Ascending aorta (tissue), 2 donors: ENCODE results near the gene ZC3H12D. TPM values are rescaled to one million over a fixed set of nuclear protein-coding genes. Genes with fewer than 3 reads are reported as not detected.

ENCODE experiments used
- DNase-seq, 2 donors: peaks; one replicate each; pipeline ENCODE4 v3.0.0-alpha.2; 2019; ENCODE audit warnings: low spot score in 2 of 2
- H3K27ac ChIP-seq, 2 donors: fragments of 200-600 bp; sonication (generic); one replicate each; pipeline ENCODE4 v1.5.1; 2016 to 2017; ENCODE audit warnings: mild to moderate bottlenecking in 1 of 2
- H3K27me3 ChIP-seq: fragments of 200-600 bp; sonication (generic); one replicate; pipeline ENCODE4 v1.5.1; 2017
- H3K36me3 ChIP-seq, 2 donors: fragments of 200-600 bp; sonication (generic); one replicate each; pipeline ENCODE4 v1.5.1; 2016
- H3K4me1 ChIP-seq, 2 donors: fragments of 200-600 bp; sonication (generic); one replicate each; pipeline ENCODE4 v1.5.1; 2016 to 2017; ENCODE audit warnings: mild to moderate bottlenecking in 1 of 2
- H3K4me3 ChIP-seq, 2 donors: fragments of 200-600 bp; sonication (generic); one replicate each; pipeline ENCODE4 v1.5.1; 2016 to 2017; ENCODE audit warnings: mild to moderate bottlenecking in 1 of 2
- H3K9me3 ChIP-seq, 2 donors: fragments of 200-600 bp; sonication (generic); one replicate each; pipeline ENCODE4 v1.5.1; 2016
- CTCF ChIP-seq, 3 experiments: fragments of 200-600 bp in 2 of 3; fragments of 450-650 bp in 1 of 3; sonication (generic) in 2 of 3; IDR thresholded peaks; one replicate each; pipeline ENCODE4 v1.5.1; 2016 to 2019; ENCODE audit warnings: antibody characterized with exemption in 3 of 3, mild to moderate bottlenecking in 1 of 3, moderate library complexity in 1 of 3
- intact Hi-C: fragments of 100-400 bp; cut with DNase I; formaldehyde crosslinking; loops from one replicate; pipeline ENCODE4 v1.15.1; 2023
- total RNA-seq: library from RNA; depleted of rRNA; stranded (reverse); fragments of >200 nt; gene quantifications from one replicate; pipeline ENCODE4 v1.1.0, GENCODE V29; 2016

Gene ZC3H12D
- total RNA-seq, 1 donor from 2014 or later = 1.5 TPM

- DNase-seq = no peak
- H3K27ac ChIP-seq = no peak overlapping the region
- peaks cover 19 to 61% of the 10 kb centered on the region in 2 donors for H3K36me3 ChIP-seq
- H3K9me3 ChIP-seq = no peaks in the 10 kb centered on the region
- no peak for TF ChIP-seq CTCF (IDR thresholded peaks at IDR 0.05)
- no peaks in the 10 kb centered on the region for H3K27me3 ChIP-seq
- intact Hi-C loops = no loop called here
- no peak overlapping the region for H3K4me3 ChIP-seq
- H3K4me1 ChIP-seq = no peaks in the 10 kb centered on the region
Measured at GRCh38 chr6:149508485-149508884, 23.7 kb upstream of the ZC3H12D start.

- intact Hi-C loops = no loop called here
- Histone ChIP-seq H3K36me3 (peaks cover 8 to 34% of the 10 kb centered on the region in 2 donors), H3K9me3 (no peaks in the 10 kb centered on the region), H3K4me1 (no peaks in the 10 kb centered on the region), H3K4me3 (no peak overlapping the region), H3K27me3 (no peaks in the 10 kb centered on the region), H3K27ac (no peak overlapping the region)
- no peak for DNase-seq
- TF ChIP-seq CTCF (IDR thresholded peaks at IDR 0.05) = no peak
Measured at GRCh38 chr6:149503872-149504271, 19.1 kb upstream of the ZC3H12D start.

- Histone ChIP-seq H3K4me1 (no peaks in the 10 kb centered on the region), H3K9me3 (no peaks in the 10 kb centered on the region), H3K27me3 (no peaks in the 10 kb centered on the region), H3K27ac (no peak overlapping the region), H3K4me3 (no peak overlapping the region), H3K36me3 (peaks cover 8 to 34% of the 10 kb centered on the region in 2 donors)
- no peak for DNase-seq
- intact Hi-C loops = no loop called here
- TF ChIP-seq CTCF (IDR thresholded peaks at IDR 0.05) = no peak
Measured at GRCh38 chr6:149503276-149503675, 18.5 kb upstream of the ZC3H12D start.

GRCh38 chr6:149501768-149502167, 17.0 kb upstream of the ZC3H12D start:
- no peak overlapping the region for H3K27ac ChIP-seq
- H3K4me3 ChIP-seq = no peak overlapping the region
- DNase-seq = no peak
- H3K4me1 ChIP-seq = no peaks in the 10 kb centered on the region
- intact Hi-C loops = no loop called here
- H3K9me3 ChIP-seq = no peaks in the 10 kb centered on the region
- no peak for TF ChIP-seq CTCF (IDR thresholded peaks at IDR 0.05)
- H3K27me3 ChIP-seq = no peaks in the 10 kb centered on the region
- H3K36me3 ChIP-seq = peaks cover 8 to 30% of the 10 kb centered on the region in 2 donors

- no peak for TF ChIP-seq CTCF (IDR thresholded peaks at IDR 0.05)
- H3K4me1 ChIP-seq = no peaks in the 10 kb centered on the region
- no peaks in the 10 kb centered on the region for H3K27me3 ChIP-seq
- peaks cover 8 to 24% of the 10 kb centered on the region in 2 donors for H3K36me3 ChIP-seq
- no peak overlapping the region for H3K27ac ChIP-seq
- H3K4me3 ChIP-seq = no peak overlapping the region
- intact Hi-C loops = no loop called here
- DNase-seq = no peak
- H3K9me3 ChIP-seq = no peaks in the 10 kb centered on the region
Measured at GRCh38 chr6:149501201-149501600, 16.4 kb upstream of the ZC3H12D start.

- Histone ChIP-seq H3K9me3 (no peaks in the 10 kb centered on the region), H3K27ac (no peak overlapping the region), H3K27me3 (no peaks in the 10 kb centered on the region), H3K36me3 (peaks cover 0 to 13% of the 10 kb centered on the region in 2 donors), H3K4me3 (no peak overlapping the region), H3K4me1 (no peaks in the 10 kb centered on the region)
- TF ChIP-seq CTCF (IDR thresholded peaks at IDR 0.05) = no peak
- no peak for DNase-seq
- intact Hi-C loops = no loop called here
Measured at GRCh38 chr6:149500096-149500495, 15.3 kb upstream of the ZC3H12D start.
